EH (cell line): ENCODE results near the gene OR51L1.

ENCODE experiments used
- DNase-seq: peaks from one replicate; pipeline ENCODE4 v3.0.0-alpha.2; 2015; ENCODE audit warnings: low read depth

Gene OR51L1

DNA sequence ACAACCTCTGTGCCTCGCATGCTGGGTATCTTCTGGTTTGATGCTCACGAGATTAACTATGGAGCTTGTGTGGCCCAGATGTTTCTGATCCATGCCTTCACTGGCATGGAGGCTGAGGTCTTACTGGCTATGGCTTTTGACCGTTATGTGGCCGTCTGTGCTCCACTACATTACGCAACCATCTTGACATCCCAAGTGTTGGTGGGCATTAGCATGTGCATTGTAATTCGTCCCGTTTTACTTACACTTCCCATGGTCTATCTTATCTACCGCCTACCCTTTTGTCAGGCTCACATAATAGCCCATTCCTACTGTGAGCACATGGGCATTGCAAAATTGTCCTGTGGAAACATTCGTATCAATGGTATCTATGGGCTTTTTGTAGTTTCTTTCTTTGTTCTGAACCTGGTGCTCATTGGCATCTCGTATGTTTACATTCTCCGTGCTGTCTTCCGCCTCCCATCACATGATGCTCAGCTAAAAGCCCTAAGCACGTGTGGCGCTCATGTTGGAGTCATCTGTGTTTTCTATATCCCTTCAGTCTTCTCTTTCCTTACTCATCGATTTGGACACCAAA lies 52.2 kb downstream of the OR51L1 start:
- DNase-seq = no peak
